Limb (tissue), 2 donors: ENCODE data around the gene DNAAF8.

Experiments used
- DNase-seq, 2 donors: peaks; one replicate each; pipeline ENCODE4 v3.0.0-alpha.2; 2016; ENCODE audit errors: extremely low spot score in 2 of 2

Gene DNAAF8

GRCh38 chr16:4734063-4734729 lies at the start of gene DNAAF8, which contains the start of gene ANKS3:
DNAAF8 (plus strand) TSS chr16:4734537; CDS start chr16:4736515, 1,978 bp downstream.
ANKS3 (minus strand) TSS chr16:4734271; CDS start chr16:4730149, 4,122 bp downstream.
- peak; percentile 92 to 94 for DNase-seq

GRCh38 chr16:4684763-4685162 lies 49.6 kb upstream of the DNAAF8 start:
- DNase-seq: no peak

GRCh38 chr16:4685292-4685691 lies 49.0 kb upstream of the DNAAF8 start:
- DNase-seq: peak in 1 of 2 donors; percentile 24

- DNase-seq: no peak
Measured at GRCh38 chr16:4685776-4686496, 48.4 kb upstream of the DNAAF8 start.

GRCh38 chr16:4686497-4687210 lies 47.7 kb upstream of the DNAAF8 start:
- DNase-seq: peak in 1 of 2 donors; percentile 27

- DNase-seq: peak in 1 of 2 donors; percentile 20
Measured at GRCh38 chr16:4687416-4687815, 46.9 kb upstream of the DNAAF8 start.

GRCh38 chr16:4687946-4688673 lies 46.2 kb upstream of the DNAAF8 start:
- peak in 1 of 2 donors; percentile 30 for DNase-seq

- DNase-seq: no peak
Measured at GRCh38 chr16:4688674-4689045, 45.7 kb upstream of the DNAAF8 start.

- DNase-seq: peak in 1 of 2 donors; percentile 22
Measured at GRCh38 chr16:4689091-4689671, 45.2 kb upstream of the DNAAF8 start.

GRCh38 chr16:4689864-4690704 lies 44.3 kb upstream of the DNAAF8 start:
- DNase-seq: peak in 1 of 2 donors; percentile 19

- DNase-seq: peak in 1 of 2 donors; percentile 27
Measured at GRCh38 chr16:4690946-4691665, 43.2 kb upstream of the DNAAF8 start.

GRCh38 chr16:4691666-4692412 lies 42.5 kb upstream of the DNAAF8 start:
- peak in 1 of 2 donors; percentile 35 for DNase-seq

GRCh38 chr16:4692460-4693295 lies 41.7 kb upstream of the DNAAF8 start:
- no peak for DNase-seq

- peak; percentile 95 to 98 for DNase-seq
Measured at GRCh38 chr16:4693296-4693955, 40.9 kb upstream of the DNAAF8 start, which contains the start of gene NUDT16L1. NUDT16L1 (plus strand) TSS chr16:4693562; CDS start chr16:4693727, 165 bp downstream.

- DNase-seq: peak; percentile 47 to 72
Measured at GRCh38 chr16:4693956-4694641, 40.2 kb upstream of the DNAAF8 start.

- peak in 1 of 2 donors; percentile 37 for DNase-seq
Measured at GRCh38 chr16:4694642-4695451, 39.5 kb upstream of the DNAAF8 start.
